GM12878 (cell line): ENCODE measurements around the gene DUSP22. TPM values are rescaled to one million over a fixed set of nuclear protein-coding genes. Genes with fewer than 3 reads are reported as not detected.

Source experiments
- ATAC-seq: fragments of 200-7000 bp; cut with Tn5 transposase; 3 replicates; pipeline ENCODE4 v1.9.1; 2020; ENCODE audit warnings: mild to moderate bottlenecking, moderate library complexity
- BruUV-seq: library from RNA; stranded (reverse); fragments of 400-500 nt; replicated peaks from 2 replicates; lab custom pipeline; 2021; lab: Mats Ljungman, UMichigan
- CTCF ChIA-PET: fragments of 300-600 bp; sonication (Branson Sonifier 250); formaldehyde crosslinking; extraction: SDS; loops from one replicate; lab custom pipeline; 2021; ENCODE audit warnings: inconsistent platforms; lab: Yijun Ruan, JAX
- POLR2A ChIA-PET: fragments of 350-600 bp; formaldehyde crosslinking; extraction: SDS; loops from one replicate; lab custom pipeline; 2021; ENCODE audit warnings: inconsistent platforms; lab: Charles Lee
- RAD21 ChIA-PET: fragments of 300-600 bp; sonication (Branson Sonifier 250); formaldehyde crosslinking; loops from one replicate; lab custom pipeline; 2023; ENCODE audit warnings: antibody characterized with exemption; ENCODE audit not compliant: unreplicated experiment; lab: Charles Lee
- SMC1A ChIA-PET: fragments of 300-600 bp; sonication (Branson Sonifier 250); formaldehyde crosslinking; loops from one replicate; lab custom pipeline; 2023; ENCODE audit not compliant: unreplicated experiment, uncharacterized antibody; lab: Charles Lee
- DNase-seq: peaks from one replicate; pipeline ENCODE4 v3.0.0-alpha.2; 2011; ENCODE audit warnings: low read depth, low spot score
- FAIRE-seq: peaks from 3 replicates; lab custom pipeline; 2011; peaks lifted over from hg19 to GRCh38; lab: Jason Lieb, UNC
- H2AFZ ChIP-seq: 2 replicates; pipeline ENCODE4 v1.6.0; 2011; ENCODE audit warnings: low read depth, low read length, control low read depth; ENCODE audit not compliant: control insufficient read depth
- H3K27ac ChIP-seq: 2 replicates; pipeline ENCODE4 v1.5.1; 2011; ENCODE audit warnings: control low read depth; ENCODE audit not compliant: control insufficient read depth, insufficient read depth
- H3K27me3 ChIP-seq, 2 experiments: replicated peaks in 1 of 2; 2 replicates each; pipeline versions ENCODE4 v1.6.0 to v1.6.1; 2011; ENCODE audit warnings: low read length in 1 of 2; ENCODE audit not compliant: control insufficient read depth in 2 of 2, insufficient read depth in 2 of 2
- H3K36me3 ChIP-seq, 2 experiments: 2 replicates each; pipeline ENCODE4 v1.5.1; 2011; ENCODE audit warnings: low read length in 1 of 2; ENCODE audit not compliant: control insufficient read depth in 2 of 2, insufficient read depth in 2 of 2
- H3K4me1 ChIP-seq: 2 replicates; pipeline ENCODE4 v1.6.1; 2011; ENCODE audit warnings: mild to moderate bottlenecking, low read length, moderate library complexity, mixed read lengths; ENCODE audit not compliant: control insufficient read depth, insufficient read depth
- H3K4me2 ChIP-seq: 2 replicates; pipeline ENCODE4 v1.6.0; 2011; ENCODE audit warnings: control low read depth; ENCODE audit not compliant: control insufficient read depth, insufficient read depth
- H3K4me3 ChIP-seq: fragments of 200-600 bp; sonication (generic); 2 replicates; pipeline ENCODE4 v1.5.1; 2016
- H3K79me2 ChIP-seq: 2 replicates; pipeline ENCODE4 v1.6.0; 2011; ENCODE audit warnings: low read length; ENCODE audit not compliant: control insufficient read depth, insufficient read depth
- H3K9ac ChIP-seq: 2 replicates; pipeline ENCODE4 v1.8.0; 2011; ENCODE audit warnings: low read length, control low read depth, mixed read lengths; ENCODE audit not compliant: control insufficient read depth, insufficient read depth
- H3K9me3 ChIP-seq: replicated peaks from 3 replicates; pipeline ENCODE4 v1.5.1; 2011; ENCODE audit warnings: mild to moderate bottlenecking, low read length; ENCODE audit not compliant: control insufficient read depth, insufficient read depth
- H4K20me1 ChIP-seq: 2 replicates; pipeline ENCODE4 v1.6.0; 2011; ENCODE audit not compliant: control insufficient read depth, insufficient read depth
- BCLAF1 ChIP-seq: fragments of 450-650 bp; IDR thresholded peaks from 2 replicates; pipeline ENCODE4 v1.6.1; 2017; ENCODE audit warnings: antibody characterized with exemption, mild to moderate bottlenecking, moderate library complexity
- CHD2 ChIP-seq: IDR thresholded peaks from 2 replicates; pipeline ENCODE4 v1.6.1; 2011; ENCODE audit warnings: low read depth, low read length, improper control_type of control experiment, borderline replicate concordance
- HCFC1 ChIP-seq: fragments of 150-350 bp; IDR thresholded peaks from 2 replicates; pipeline ENCODE4 v1.6.1; 2014; ENCODE audit warnings: low read length
- PAX8 ChIP-seq: fragments of 450-650 bp; IDR thresholded peaks from 2 replicates; pipeline ENCODE4 v1.6.1; 2017; ENCODE audit warnings: mild to moderate bottlenecking, moderate library complexity
- ZBTB4 ChIP-seq: fragments of 450-650 bp; formaldehyde crosslinking; IDR thresholded peaks from 2 replicates; pipeline ENCODE4 v1.4.0; 2022; ENCODE audit warnings: mild to moderate bottlenecking, moderate library complexity
- ZBTB40 ChIP-seq: fragments of 450-650 bp; IDR thresholded peaks from 2 replicates; pipeline ENCODE4 v1.6.1; 2016; ENCODE audit warnings: mild to moderate bottlenecking, moderate library complexity, borderline replicate concordance
- WGBS: methylation state at CpG from one replicate; pipeline ENCODE4 v1.1.6; 2016; ENCODE audit warnings: low lambda C conversion rate; ENCODE audit not compliant: insufficient replicate concordance, insufficient coverage; ENCODE audit errors: missing lambda C conversion rate; 5-methylcytosine and 5-hydroxymethylcytosine counted together
- in situ Hi-C: fragments of 300-500 bp; cut with MboI; formaldehyde crosslinking; loops from 9 replicates; pipeline ENCODE4 v1.14.3; 2018; ENCODE audit warnings: mixed read lengths
- intact Hi-C: fragments of 100-400 bp; cut with micrococcal nuclease; formaldehyde crosslinking; loops from one replicate; pipeline ENCODE4 v1.14.2; 2022; ENCODE audit not compliant: unreplicated experiment
- polyA plus RNA-seq, 11 experiments: library from polyadenylated mRNA; depleted of rRNA in 4 of 11; unstranded in 6 of 11; stranded (reverse) in 5 of 11; fragments of >200 nt; fragmentation: Nextera tagmentation in 4 of 11; fragmentation: Illumina TruSeq in 1 of 11; extraction: Ambion mirVana in 4 of 11; extraction: Trizol in 1 of 11; gene quantifications; 1 replicate in 1 of 11; 2 replicates in 10 of 11; pipeline versions ENCODE4 v1.2.1 to v1.2.3, GENCODE V29; 2011 to 2016; ENCODE audit warnings: inconsistent platforms in 2 of 11, missing spikeins in 2 of 11, low read depth in 1 of 11
- total RNA-seq, 4 experiments: library from RNA; depleted of rRNA in 3 of 4; stranded (reverse); fragments of >200 nt in 3 of 4; fragmentation: Illumina TruSeq in 1 of 4; extraction: Trizol in 1 of 4; gene quantifications; 2 replicates each; pipeline versions ENCODE4 v1.2.1 to v1.2.3, GENCODE V29; 2013 to 2021
- TF ChIP-seq, protein P1 (sequence below): fragments of 450-650 bp; IDR thresholded peaks from 2 replicates; pipeline ENCODE4 v1.6.1; 2016; ENCODE audit warnings: mild to moderate bottlenecking

DUSP22 gene
- total and polyA plus RNA-seq, 10 of the 15 experiments (the other 5 are each of a cell fraction or from before 2014, with no cell fraction given) = 78.9 to 156 (median 107) TPM

- BruUV-seq = no TSS peak
- Histone ChIP-seq H3K4me1 (peaks cover 82% of the 10 kb centered on the region), H3K79me2 (peaks cover 78% of the 10 kb centered on the region), H3K9ac (peak overlapping the region; percentile 51), H3K4me2 (peak overlapping the region; percentile 80), H3K4me3 (peak overlapping the region; percentile 35), H3K27me3 (no peaks in the 10 kb centered on the region), H3K27ac (peak overlapping the region; percentile 97), H3K9me3 (no peaks in the 10 kb centered on the region), H4K20me1 (no peaks in the 10 kb centered on the region), H2AFZ (no peak overlapping the region), H3K36me3 (peaks cover 12 to 14% of the 10 kb centered on the region in 2 experiments)
- SMC1A ChIA-PET = interaction anchor here (0.7 to 17.1 kb wide), 25 partner anchors 9 to 109 kb away, joined by 3 to 707 read pairs (median 14); partner anchors contain the start of genes DUSP22 and IRF4
- in situ Hi-C loops (no loop called here), intact Hi-C loops (loop anchor here (1.0 kb wide), 3 partner anchors 11 to 60 kb away; partner anchors contain the start of gene IRF4)
- POLR2A ChIA-PET = interaction anchor here (0.7 to 8.4 kb wide), 16 partner anchors 8 to 137 kb away, joined by 3 to 165 read pairs (median 8); partner anchors contain the start of gene DUSP22
- WGBS = 72% methylated on average over 8 of the region's 8 CpGs
- CTCF ChIA-PET = interaction anchor here (0.8 to 8.5 kb wide), 18 partner anchors 8 to 142 kb away, joined by 3 to 83 read pairs (median 6); partner anchors contain the start of genes DUSP22 and IRF4
- DNase-seq (no peak), FAIRE-seq (no peak), ATAC-seq (no peak)
- RAD21 ChIA-PET = interaction anchor here (0.7 to 8.2 kb wide), 28 partner anchors 8 to 112 kb away, joined by 3 to 170 read pairs (median 18); partner anchors contain the start of genes DUSP22 and IRF4
- 0 out of 2 replicates have a peak, but pooled peaks have one; percentile 40 for TF ChIP-seq ZBTB40
- no peak for TF ChIP-seq BCLAF1
- 0 out of 2 replicates have a peak, but pooled peaks have one; percentile 64 for TF ChIP-seq PAX8
- peak; percentile 71; the same call in 1 of the 2 replicates for TF ChIP-seq ZBTB4 (CRISPR knock-in tag)
- no peak for TF ChIP-seq HCFC1
- TF ChIP-seq, protein P1, sequence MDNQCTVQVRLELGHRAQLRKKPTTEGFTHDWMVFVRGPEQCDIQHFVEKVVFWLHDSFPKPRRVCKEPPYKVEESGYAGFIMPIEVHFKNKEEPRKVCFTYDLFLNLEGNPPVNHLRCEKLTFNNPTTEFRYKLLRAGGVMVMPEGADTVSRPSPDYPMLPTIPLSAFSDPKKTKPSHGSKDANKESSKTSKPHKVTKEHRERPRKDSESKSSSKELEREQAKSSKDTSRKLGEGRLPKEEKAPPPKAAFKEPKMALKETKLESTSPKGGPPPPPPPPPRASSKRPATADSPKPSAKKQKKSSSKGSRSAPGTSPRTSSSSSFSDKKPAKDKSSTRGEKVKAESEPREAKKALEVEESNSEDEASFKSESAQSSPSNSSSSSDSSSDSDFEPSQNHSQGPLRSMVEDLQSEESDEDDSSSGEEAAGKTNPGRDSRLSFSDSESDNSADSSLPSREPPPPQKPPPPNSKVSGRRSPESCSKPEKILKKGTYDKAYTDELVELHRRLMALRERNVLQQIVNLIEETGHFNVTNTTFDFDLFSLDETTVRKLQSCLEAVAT = peak; percentile 60
- no peak for TF ChIP-seq CHD2
Measured at GRCh38 chr6:330948-331347, 38.7 kb downstream of the DUSP22 start.
